ENCODE results near the gene SYDE2.

GRCh38 chr1:85179522-85179921 is 21.3 kb downstream of the SYDE2 start:
- TF ChIP-seq CTCF (IDR thresholded peaks at IDR 0.05; ENCODE audit: low read depth, low read length, poor library complexity, severe bottlenecking) (no peak), EZH2phosphoT487 (IDR thresholded peaks at IDR 0.05; ENCODE audit: borderline replicate concordance, low read length) (no peak)

Data from DOHH2 (cell line).